WTC11 (cell line): ENCODE measurements around the gene TTLL5.

Experiments used
- CBFB ChIP-seq: sonication (generic); formaldehyde crosslinking; IDR thresholded peaks from 2 replicates; pipeline ENCODE4 v1.8.1; 2022; ENCODE audit warnings: mild to moderate bottlenecking, low read depth, missing genetic modification reagents
- RELA ChIP-seq: sonication (generic); formaldehyde crosslinking; IDR thresholded peaks from 2 replicates; pipeline ENCODE4 v1.8.1; 2022; ENCODE audit warnings: missing genetic modification reagents, mild to moderate bottlenecking, borderline replicate concordance
- SMAD4 ChIP-seq: sonication (generic); formaldehyde crosslinking; IDR thresholded peaks from 2 replicates; pipeline ENCODE4 v1.8.0; 2022; ENCODE audit warnings: mild to moderate bottlenecking, missing genetic modification reagents
- TP53 ChIP-seq: sonication (generic); formaldehyde crosslinking; IDR thresholded peaks from 2 replicates; pipeline ENCODE4 v1.8.1; 2023; ENCODE audit warnings: mild to moderate bottlenecking, missing genetic modification reagents
- TF ChIP-seq, protein P1 (sequence below): fragments of 200-600 bp; IDR thresholded peaks from 2 replicates; pipeline ENCODE4 v1.8.0; 2022; ENCODE audit warnings: antibody characterized with exemption
- TF ChIP-seq, protein P2 (sequence below): sonication (generic); formaldehyde crosslinking; IDR thresholded peaks from 2 replicates; pipeline ENCODE4 v1.8.1; 2023; ENCODE audit warnings: mild to moderate bottlenecking, missing genetic modification reagents, borderline replicate concordance
- TF ChIP-seq, protein P3 (sequence below): sonication (generic); formaldehyde crosslinking; IDR thresholded peaks from 2 replicates; pipeline ENCODE4 v1.8.1; 2023; ENCODE audit warnings: mild to moderate bottlenecking, missing genetic modification reagents, moderate library complexity
- TF ChIP-seq, protein P4 (sequence below): fragments of 250-450 bp; sonication (Bioruptor Pico); IDR thresholded peaks from 2 replicates; pipeline ENCODE4 v2.1.2; 2022; ENCODE audit warnings: mild to moderate bottlenecking, moderate library complexity
- TF ChIP-seq, protein P5 (sequence below): sonication (generic); formaldehyde crosslinking; IDR thresholded peaks from 2 replicates; pipeline ENCODE4 v1.8.1; 2023; ENCODE audit warnings: mild to moderate bottlenecking, moderate library complexity, missing genetic modification reagents
- TF ChIP-seq, protein P6 (sequence below): sonication (generic); formaldehyde crosslinking; IDR thresholded peaks from 2 replicates; pipeline ENCODE4 v1.8.0; 2022; ENCODE audit warnings: mild to moderate bottlenecking, missing genetic modification reagents
- TF ChIP-seq, protein P7 (sequence below): sonication (generic); formaldehyde crosslinking; IDR thresholded peaks from 2 replicates; pipeline ENCODE4 v1.8.0; 2022; ENCODE audit warnings: mild to moderate bottlenecking, missing genetic modification reagents
- TF ChIP-seq, protein P8 (sequence below): sonication (generic); formaldehyde crosslinking; IDR thresholded peaks from 2 replicates; pipeline ENCODE4 v1.8.0; 2022; ENCODE audit warnings: mild to moderate bottlenecking, missing genetic modification reagents

DNA sequence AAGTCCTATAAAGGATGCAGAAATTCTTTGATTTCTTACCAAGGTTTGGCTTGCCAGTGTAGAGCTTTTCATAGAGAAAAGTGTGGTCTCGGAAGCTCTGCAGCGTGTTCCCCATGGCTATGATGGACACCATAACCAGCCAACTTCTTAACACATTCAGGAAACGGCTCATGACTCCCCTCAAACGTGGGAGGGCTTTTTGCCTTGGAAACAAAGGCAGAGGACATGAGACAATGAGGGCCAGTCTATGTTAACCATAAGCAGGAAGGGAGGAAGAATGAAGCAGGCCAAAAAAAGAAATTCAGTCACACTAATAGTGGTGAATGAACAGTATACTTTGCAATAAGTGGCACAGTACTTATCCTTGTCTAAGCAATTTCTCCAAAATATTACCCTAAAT, 3.7 kb upstream of the TTLL5 start:
- TF ChIP-seq, protein P1, sequence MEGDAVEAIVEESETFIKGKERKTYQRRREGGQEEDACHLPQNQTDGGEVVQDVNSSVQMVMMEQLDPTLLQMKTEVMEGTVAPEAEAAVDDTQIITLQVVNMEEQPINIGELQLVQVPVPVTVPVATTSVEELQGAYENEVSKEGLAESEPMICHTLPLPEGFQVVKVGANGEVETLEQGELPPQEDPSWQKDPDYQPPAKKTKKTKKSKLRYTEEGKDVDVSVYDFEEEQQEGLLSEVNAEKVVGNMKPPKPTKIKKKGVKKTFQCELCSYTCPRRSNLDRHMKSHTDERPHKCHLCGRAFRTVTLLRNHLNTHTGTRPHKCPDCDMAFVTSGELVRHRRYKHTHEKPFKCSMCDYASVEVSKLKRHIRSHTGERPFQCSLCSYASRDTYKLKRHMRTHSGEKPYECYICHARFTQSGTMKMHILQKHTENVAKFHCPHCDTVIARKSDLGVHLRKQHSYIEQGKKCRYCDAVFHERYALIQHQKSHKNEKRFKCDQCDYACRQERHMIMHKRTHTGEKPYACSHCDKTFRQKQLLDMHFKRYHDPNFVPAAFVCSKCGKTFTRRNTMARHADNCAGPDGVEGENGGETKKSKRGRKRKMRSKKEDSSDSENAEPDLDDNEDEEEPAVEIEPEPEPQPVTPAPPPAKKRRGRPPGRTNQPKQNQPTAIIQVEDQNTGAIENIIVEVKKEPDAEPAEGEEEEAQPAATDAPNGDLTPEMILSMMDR = no peak
- TF ChIP-seq, protein P2, sequence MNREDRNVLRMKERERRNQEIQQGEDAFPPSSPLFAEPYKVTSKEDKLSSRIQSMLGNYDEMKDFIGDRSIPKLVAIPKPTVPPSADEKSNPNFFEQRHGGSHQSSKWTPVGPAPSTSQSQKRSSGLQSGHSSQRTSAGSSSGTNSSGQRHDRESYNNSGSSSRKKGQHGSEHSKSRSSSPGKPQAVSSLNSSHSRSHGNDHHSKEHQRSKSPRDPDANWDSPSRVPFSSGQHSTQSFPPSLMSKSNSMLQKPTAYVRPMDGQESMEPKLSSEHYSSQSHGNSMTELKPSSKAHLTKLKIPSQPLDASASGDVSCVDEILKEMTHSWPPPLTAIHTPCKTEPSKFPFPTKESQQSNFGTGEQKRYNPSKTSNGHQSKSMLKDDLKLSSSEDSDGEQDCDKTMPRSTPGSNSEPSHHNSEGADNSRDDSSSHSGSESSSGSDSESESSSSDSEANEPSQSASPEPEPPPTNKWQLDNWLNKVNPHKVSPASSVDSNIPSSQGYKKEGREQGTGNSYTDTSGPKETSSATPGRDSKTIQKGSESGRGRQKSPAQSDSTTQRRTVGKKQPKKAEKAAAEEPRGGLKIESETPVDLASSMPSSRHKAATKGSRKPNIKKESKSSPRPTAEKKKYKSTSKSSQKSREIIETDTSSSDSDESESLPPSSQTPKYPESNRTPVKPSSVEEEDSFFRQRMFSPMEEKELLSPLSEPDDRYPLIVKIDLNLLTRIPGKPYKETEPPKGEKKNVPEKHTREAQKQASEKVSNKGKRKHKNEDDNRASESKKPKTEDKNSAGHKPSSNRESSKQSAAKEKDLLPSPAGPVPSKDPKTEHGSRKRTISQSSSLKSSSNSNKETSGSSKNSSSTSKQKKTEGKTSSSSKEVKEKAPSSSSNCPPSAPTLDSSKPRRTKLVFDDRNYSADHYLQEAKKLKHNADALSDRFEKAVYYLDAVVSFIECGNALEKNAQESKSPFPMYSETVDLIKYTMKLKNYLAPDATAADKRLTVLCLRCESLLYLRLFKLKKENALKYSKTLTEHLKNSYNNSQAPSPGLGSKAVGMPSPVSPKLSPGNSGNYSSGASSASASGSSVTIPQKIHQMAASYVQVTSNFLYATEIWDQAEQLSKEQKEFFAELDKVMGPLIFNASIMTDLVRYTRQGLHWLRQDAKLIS (CRISPR knock-in tag) = no peak
- TF ChIP-seq, protein P3, sequence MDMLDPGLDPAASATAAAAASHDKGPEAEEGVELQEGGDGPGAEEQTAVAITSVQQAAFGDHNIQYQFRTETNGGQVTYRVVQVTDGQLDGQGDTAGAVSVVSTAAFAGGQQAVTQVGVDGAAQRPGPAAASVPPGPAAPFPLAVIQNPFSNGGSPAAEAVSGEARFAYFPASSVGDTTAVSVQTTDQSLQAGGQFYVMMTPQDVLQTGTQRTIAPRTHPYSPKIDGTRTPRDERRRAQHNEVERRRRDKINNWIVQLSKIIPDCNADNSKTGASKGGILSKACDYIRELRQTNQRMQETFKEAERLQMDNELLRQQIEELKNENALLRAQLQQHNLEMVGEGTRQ (CRISPR knock-in tag) = no peak
- TF ChIP-seq SMAD4 (CRISPR knock-in tag) (no peak), RELA (CRISPR knock-in tag) (no peak), TP53 (CRISPR knock-in tag) (no peak), CBFB (no peak)
- TF ChIP-seq, protein P4, sequence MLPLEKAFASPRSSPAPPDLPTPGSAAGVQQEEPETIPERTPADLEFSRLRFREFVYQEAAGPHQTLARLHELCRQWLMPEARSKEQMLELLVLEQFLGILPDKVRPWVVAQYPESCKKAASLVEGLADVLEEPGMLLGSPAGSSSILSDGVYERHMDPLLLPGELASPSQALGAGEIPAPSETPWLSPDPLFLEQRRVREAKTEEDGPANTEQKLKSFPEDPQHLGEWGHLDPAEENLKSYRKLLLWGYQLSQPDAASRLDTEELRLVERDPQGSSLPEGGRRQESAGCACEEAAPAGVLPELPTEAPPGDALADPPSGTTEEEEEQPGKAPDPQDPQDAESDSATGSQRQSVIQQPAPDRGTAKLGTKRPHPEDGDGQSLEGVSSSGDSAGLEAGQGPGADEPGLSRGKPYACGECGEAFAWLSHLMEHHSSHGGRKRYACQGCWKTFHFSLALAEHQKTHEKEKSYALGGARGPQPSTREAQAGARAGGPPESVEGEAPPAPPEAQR (CRISPR knock-in tag) = no peak
- TF ChIP-seq, protein P5, sequence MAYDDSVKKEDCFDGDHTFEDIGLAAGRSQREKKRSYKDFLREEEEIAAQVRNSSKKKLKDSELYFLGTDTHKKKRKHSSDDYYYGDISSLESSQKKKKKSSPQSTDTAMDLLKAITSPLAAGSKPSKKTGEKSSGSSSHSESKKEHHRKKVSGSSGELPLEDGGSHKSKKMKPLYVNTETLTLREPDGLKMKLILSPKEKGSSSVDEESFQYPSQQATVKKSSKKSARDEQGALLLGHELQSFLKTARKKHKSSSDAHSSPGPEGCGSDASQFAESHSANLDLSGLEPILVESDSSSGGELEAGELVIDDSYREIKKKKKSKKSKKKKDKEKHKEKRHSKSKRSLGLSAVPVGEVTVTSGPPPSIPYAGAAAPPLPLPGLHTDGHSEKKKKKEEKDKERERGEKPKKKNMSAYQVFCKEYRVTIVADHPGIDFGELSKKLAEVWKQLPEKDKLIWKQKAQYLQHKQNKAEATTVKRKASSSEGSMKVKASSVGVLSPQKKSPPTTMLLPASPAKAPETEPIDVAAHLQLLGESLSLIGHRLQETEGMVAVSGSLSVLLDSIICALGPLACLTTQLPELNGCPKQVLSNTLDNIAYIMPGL (CRISPR knock-in tag) = no peak
- TF ChIP-seq, protein P6, sequence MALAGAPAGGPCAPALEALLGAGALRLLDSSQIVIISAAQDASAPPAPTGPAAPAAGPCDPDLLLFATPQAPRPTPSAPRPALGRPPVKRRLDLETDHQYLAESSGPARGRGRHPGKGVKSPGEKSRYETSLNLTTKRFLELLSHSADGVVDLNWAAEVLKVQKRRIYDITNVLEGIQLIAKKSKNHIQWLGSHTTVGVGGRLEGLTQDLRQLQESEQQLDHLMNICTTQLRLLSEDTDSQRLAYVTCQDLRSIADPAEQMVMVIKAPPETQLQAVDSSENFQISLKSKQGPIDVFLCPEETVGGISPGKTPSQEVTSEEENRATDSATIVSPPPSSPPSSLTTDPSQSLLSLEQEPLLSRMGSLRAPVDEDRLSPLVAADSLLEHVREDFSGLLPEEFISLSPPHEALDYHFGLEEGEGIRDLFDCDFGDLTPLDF (CRISPR knock-in tag) = no peak
- TF ChIP-seq, protein P7, sequence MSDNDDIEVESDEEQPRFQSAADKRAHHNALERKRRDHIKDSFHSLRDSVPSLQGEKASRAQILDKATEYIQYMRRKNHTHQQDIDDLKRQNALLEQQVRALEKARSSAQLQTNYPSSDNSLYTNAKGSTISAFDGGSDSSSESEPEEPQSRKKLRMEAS (CRISPR knock-in tag) = no peak
- TF ChIP-seq, protein P8, sequence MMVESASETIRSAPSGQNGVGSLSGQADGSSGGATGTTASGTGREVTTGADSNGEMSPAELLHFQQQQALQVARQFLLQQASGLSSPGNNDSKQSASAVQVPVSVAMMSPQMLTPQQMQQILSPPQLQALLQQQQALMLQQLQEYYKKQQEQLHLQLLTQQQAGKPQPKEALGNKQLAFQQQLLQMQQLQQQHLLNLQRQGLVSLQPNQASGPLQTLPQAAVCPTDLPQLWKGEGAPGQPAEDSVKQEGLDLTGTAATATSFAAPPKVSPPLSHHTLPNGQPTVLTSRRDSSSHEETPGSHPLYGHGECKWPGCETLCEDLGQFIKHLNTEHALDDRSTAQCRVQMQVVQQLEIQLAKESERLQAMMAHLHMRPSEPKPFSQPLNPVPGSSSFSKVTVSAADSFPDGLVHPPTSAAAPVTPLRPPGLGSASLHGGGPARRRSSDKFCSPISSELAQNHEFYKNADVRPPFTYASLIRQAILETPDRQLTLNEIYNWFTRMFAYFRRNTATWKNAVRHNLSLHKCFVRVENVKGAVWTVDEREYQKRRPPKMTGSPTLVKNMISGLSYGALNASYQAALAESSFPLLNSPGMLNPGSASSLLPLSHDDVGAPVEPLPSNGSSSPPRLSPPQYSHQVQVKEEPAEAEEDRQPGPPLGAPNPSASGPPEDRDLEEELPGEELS (CRISPR knock-in tag) = no peak
